Transverse colon (tissue), 4 donors: Measurements from ENCODE around the gene SNX33. TPM values are rescaled to one million over a fixed set of nuclear protein-coding genes. Genes with fewer than 3 reads are reported as not detected.
A peak's percentile ranks its signal among the peaks of the same experiment; 100 is the strongest.
"Not testable (repeated sequence)": the region's sequence is repeated elsewhere in the genome, so short reads cannot be mapped to it uniquely, and the experiment has no call there.

Experiments used
- DNase-seq: peaks from one replicate; pipeline ENCODE4 v3.0.0-alpha.2; 2019
- H3K27ac ChIP-seq, 4 donors: fragments of 200-600 bp; sonication (generic); 2 replicates each; pipeline ENCODE4 v1.5.1; 2016 to 2018; ENCODE audit warnings: inconsistent platforms in 4 of 4
- H3K27me3 ChIP-seq: fragments of 200-600 bp; sonication (generic); 2 replicates; pipeline ENCODE4 v1.5.1; 2017; ENCODE audit warnings: inconsistent platforms
- H3K36me3 ChIP-seq, 4 donors: fragments of 200-600 bp; sonication (generic); 2 replicates each; pipeline ENCODE4 v1.5.1; 2017 to 2019; ENCODE audit warnings: inconsistent platforms in 4 of 4
- H3K4me1 ChIP-seq, 4 donors: fragments of 200-600 bp; sonication (generic); 2 replicates each; pipeline ENCODE4 v1.5.1; 2017 to 2020; ENCODE audit warnings: inconsistent platforms in 4 of 4
- H3K4me3 ChIP-seq, 4 donors: fragments of 200-600 bp; sonication (generic); 1 replicate in 1 of 4; 2 replicates in 3 of 4; pipeline versions ENCODE4 v1.5.1 to v1.6.1; 2017 to 2019; ENCODE audit warnings: inconsistent platforms in 4 of 4
- H3K9me3 ChIP-seq, 2 donors: fragments of 200-600 bp; sonication (generic); 2 replicates each; pipeline ENCODE4 v1.5.1; 2017 to 2019; ENCODE audit warnings: inconsistent platforms in 2 of 2
- EP300 ChIP-seq: sonication (generic); formaldehyde crosslinking; IDR thresholded peaks from one replicate; pipeline ENCODE4 v1.6.1; 2017; ENCODE audit warnings: antibody characterized with exemption, low read depth
- POLR2A ChIP-seq: fragments of 450-650 bp; IDR thresholded peaks from one replicate; pipeline ENCODE4 v1.6.1; 2016; ENCODE audit warnings: antibody characterized with exemption, mild to moderate bottlenecking, moderate library complexity
- POLR2AphosphoS5 ChIP-seq, 3 donors: sonication (generic); formaldehyde crosslinking; IDR thresholded peaks; one replicate each; pipeline ENCODE4 v1.6.1; 2016; ENCODE audit warnings: antibody characterized with exemption in 3 of 3
- WGBS, 2 donors: methylation state at CpG; one replicate each; pipeline ENCODE4 v1.1.5; 2018; ENCODE audit warnings: low coverage in 1 of 2; 5-methylcytosine and 5-hydroxymethylcytosine counted together
- in situ Hi-C, 4 donors: fragments of 200-750 bp; cut with MboI; loops; one replicate each; pipeline versions ENCODE4 v1.15.0 to v1.15.1; 2017; ENCODE audit warnings: low sequenced_read_pairs in 3 of 4, low pct_ligation_motif_present in 1 of 4, low pct_unique_long_range_greater_than_20kb in 1 of 4
- intact Hi-C: fragments of 100-400 bp; cut with DNase I; formaldehyde crosslinking; loops from one replicate; pipeline ENCODE4 v1.15.1; 2023; ENCODE audit warnings: low total_unique reads
- total RNA-seq, 4 donors: library from RNA; depleted of rRNA; stranded (reverse); fragments of >200 nt; gene quantifications; one replicate each; pipeline ENCODE4 v1.1.0, GENCODE V29; 2016
- TF ChIP-seq, protein P1 (sequence below), 5 experiments: fragments of 200-600 bp in 3 of 5; fragments of 450-650 bp in 2 of 5; sonication (generic) in 3 of 5; IDR thresholded peaks; 1 replicate in 2 of 5; 2 replicates in 3 of 5; pipeline ENCODE4 v1.5.1; 2016 to 2017; ENCODE audit warnings: antibody characterized with exemption in 5 of 5, inconsistent platforms in 3 of 5, mild to moderate bottlenecking in 2 of 5, moderate library complexity in 1 of 5

SNX33 gene
- total RNA-seq, 4 donors from 2014 or later, result 26.5 to 52.0 (median 36.5) TPM

DNA sequence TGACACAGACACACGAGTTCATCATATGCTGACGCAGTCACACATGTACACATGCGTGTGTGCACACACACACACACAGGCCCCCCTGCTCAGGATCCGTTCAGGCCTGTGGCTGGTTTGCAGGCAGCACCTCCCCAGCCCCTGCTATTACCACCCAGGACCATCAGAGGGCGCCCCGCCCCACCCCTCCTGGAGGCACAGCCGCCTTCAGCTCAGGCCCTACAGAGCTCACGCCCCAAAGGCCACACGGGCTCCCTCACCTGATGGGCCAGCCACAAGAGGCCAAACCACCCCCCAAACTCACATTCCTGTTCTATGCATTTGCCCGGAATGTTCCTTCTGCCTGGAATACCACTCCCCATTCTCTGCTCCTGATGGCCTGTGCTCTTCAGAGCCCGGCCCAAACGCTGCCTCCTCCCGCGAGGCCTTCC is 38.5 kb downstream of the SNX33 start:
- H3K4me3 ChIP-seq, H3K27ac ChIP-seq, H3K36me3 ChIP-seq, H3K27me3 ChIP-seq, H3K9me3 ChIP-seq: not testable (repeated sequence)
- 21% methylated on average over 12 of the region's 14 CpGs; no CpG with 5 or more reads in 1 of the 2 donors for WGBS, 2 donors
- DNase-seq, result peak; percentile 87
- intact Hi-C loops, result loop anchor here (2.0 kb wide), 1 partner anchor 47 kb away; no protein-coding TSS in a partner anchor
- in situ Hi-C loops, result loop anchor here in 1 of 4 donors (10.0 kb wide), 1 partner anchor 119 kb away; no protein-coding TSS in a partner anchor
- H3K4me1 ChIP-seq, result peaks cover 0 to 10% (median 4%) of the 10 kb centered on the region in 4 donors
- TF ChIP-seq, protein P1, sequence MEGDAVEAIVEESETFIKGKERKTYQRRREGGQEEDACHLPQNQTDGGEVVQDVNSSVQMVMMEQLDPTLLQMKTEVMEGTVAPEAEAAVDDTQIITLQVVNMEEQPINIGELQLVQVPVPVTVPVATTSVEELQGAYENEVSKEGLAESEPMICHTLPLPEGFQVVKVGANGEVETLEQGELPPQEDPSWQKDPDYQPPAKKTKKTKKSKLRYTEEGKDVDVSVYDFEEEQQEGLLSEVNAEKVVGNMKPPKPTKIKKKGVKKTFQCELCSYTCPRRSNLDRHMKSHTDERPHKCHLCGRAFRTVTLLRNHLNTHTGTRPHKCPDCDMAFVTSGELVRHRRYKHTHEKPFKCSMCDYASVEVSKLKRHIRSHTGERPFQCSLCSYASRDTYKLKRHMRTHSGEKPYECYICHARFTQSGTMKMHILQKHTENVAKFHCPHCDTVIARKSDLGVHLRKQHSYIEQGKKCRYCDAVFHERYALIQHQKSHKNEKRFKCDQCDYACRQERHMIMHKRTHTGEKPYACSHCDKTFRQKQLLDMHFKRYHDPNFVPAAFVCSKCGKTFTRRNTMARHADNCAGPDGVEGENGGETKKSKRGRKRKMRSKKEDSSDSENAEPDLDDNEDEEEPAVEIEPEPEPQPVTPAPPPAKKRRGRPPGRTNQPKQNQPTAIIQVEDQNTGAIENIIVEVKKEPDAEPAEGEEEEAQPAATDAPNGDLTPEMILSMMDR (IDR thresholded peaks at IDR 0.05), result peak; percentile 67 to 92 (median 83)

DNA sequence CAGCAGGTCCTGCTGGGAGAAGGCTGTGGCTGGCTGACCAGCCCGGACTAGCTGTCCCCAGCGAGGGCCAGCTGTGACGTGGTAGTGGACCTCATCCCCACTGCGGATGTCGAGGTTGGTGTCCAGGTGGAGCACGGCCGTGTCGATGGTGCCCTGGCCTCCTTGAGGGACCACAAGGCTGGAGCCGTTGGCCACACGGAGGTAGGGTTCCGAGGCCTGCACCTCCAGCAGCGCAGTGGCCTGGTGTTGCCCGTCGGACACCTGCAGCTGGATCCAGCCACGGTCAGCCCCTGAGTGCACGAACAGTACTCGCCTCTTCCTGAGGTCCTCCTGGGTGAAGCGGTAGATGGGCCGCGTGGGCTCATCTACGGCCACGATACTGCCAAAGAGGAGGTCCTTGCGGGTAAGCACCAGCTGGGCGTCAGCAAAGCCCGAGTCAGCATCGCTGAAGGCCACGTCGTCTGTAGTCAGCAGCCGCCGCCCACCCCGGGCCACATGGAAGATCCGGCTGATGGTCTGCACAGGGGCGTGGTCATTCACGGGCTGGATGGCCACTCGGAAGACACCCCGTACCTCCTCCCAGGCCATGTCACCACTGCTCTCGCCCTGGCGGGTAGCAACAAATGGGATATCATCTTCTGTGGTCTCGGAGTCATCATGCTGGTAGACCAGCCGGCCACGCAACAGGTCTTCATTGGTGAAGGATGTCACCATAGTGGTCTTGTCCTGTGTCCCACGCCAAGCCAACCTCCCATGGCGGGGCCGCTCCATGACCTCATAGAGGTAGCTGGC is 40.0 kb downstream of the SNX33 start:
- 87% methylated on average over 39 of the region's 44 CpGs; no CpG with 5 or more reads in 1 of the 2 donors for WGBS, 2 donors
- Histone ChIP-seq H3K36me3 (no peaks in the 10 kb centered on the region), H3K4me1 (peaks cover 0 to 10% (median 4%) of the 10 kb centered on the region in 4 donors), H3K27ac (peak overlapping the region in 1 of 4 donors; percentile 19), H3K9me3 (no peaks in the 10 kb centered on the region), H3K27me3 (no peaks in the 10 kb centered on the region), H3K4me3 (no peak overlapping the region)
- intact Hi-C loops (loop anchor here (2.0 kb wide), 1 partner anchor 45 kb away; no protein-coding TSS in a partner anchor), in situ Hi-C loops (loop anchor here in 1 of 4 donors (10.0 kb wide), 1 partner anchor 117 kb away; no protein-coding TSS in a partner anchor)
- no peak for TF ChIP-seq EP300
- DNase-seq, result no peak

DNA sequence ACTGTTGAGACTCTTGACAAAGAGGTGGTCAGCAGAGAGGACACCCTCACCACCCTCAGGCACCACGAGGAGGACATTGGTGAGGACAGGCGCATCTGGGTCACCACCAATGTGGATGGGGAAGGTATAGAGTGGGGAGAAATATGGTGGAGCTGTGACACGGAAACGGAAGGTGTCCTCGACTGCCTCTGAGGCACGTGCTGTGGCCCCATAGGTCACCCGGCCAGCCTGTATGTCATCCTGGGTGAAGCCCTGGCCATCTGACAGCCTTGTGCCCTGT is 40.5 kb downstream of the SNX33 start:
- Histone ChIP-seq H3K27me3 (no peaks in the 10 kb centered on the region), H3K27ac (no peak overlapping the region), H3K36me3 (no peaks in the 10 kb centered on the region), H3K4me1 (peaks cover 1 to 10% (median 5%) of the 10 kb centered on the region in 4 donors), H3K9me3 (no peaks in the 10 kb centered on the region), H3K4me3 (no peak overlapping the region)
- 93% methylated on average over 7 of the region's 7 CpGs; no CpG with 5 or more reads in 1 of the 2 donors for WGBS, 2 donors
- DNase-seq, result no peak
- intact Hi-C loops, result no loop called here
- TF ChIP-seq POLR2AphosphoS5 (IDR thresholded peaks at IDR 0.05), result no peak
- TF ChIP-seq, protein P1 (IDR thresholded peaks at IDR 0.05), result no peak
- no peak for TF ChIP-seq EP300
- no peak for TF ChIP-seq POLR2A
- in situ Hi-C loops, result loop anchor here in 1 of 4 donors (10.0 kb wide), 1 partner anchor 117 kb away; no protein-coding TSS in a partner anchor

DNA sequence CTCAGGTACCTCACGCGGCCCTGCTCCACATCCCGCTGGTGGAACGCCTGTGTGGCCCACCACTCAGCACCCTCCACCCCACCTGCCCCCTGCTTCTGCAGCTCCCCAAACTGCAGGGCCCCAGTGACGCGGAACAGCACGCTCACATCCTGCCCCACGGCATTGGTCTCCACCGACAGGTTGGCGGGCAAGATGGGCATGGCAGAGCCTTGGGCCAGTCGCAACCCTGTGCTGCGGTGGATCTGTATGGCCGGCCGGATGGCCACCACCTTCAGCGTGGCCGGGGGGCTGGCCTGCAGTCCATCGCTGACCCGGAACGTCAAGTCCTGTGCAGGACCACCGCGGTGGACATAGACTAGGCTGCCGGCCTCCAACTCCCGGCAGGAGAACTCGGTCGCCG is 41.1 kb downstream of the SNX33 start:
- no peaks in the 10 kb centered on the region for H3K36me3 ChIP-seq
- intact Hi-C loops (no loop called here), in situ Hi-C loops (loop anchor here in 1 of 4 donors (10.0 kb wide), 1 partner anchor 116 kb away; no protein-coding TSS in a partner anchor)
- H3K9me3 ChIP-seq, result no peaks in the 10 kb centered on the region
- TF ChIP-seq, protein P1 (IDR thresholded peaks at IDR 0.05), result no peak
- TF ChIP-seq EP300, result no peak
- TF ChIP-seq POLR2A, result no peak
- TF ChIP-seq POLR2AphosphoS5 (IDR thresholded peaks at IDR 0.05), result no peak
- H3K4me3 ChIP-seq, result no peak overlapping the region
- 97% methylated on average over 15 of the region's 26 CpGs; no CpG with 5 or more reads in 1 of the 2 donors for WGBS, 2 donors
- peaks cover 7 to 13% (median 7%) of the 10 kb centered on the region in 4 donors for H3K4me1 ChIP-seq
- H3K27me3 ChIP-seq, result no peaks in the 10 kb centered on the region
- H3K27ac ChIP-seq, result no peak overlapping the region
- no peak for DNase-seq

DNA sequence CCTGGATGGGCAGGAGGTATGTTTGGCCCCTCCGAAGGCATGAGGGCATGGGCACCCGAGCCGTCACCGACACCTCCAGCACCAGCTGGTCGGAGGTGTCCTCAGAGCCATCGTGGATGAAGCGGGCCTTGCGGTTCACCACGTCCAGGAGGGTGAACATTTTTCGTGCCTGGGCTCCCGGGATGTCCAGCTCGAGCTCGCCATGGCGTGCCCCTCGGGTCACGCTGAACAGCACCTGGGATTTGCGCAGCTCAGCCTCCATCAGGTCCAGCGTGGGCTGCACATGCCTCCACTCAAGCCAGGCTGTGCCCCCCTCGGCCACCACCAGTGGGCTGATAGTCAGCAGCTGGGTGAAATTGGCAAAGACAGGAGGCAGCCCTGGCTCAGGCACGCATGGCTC is 41.7 kb downstream of the SNX33 start:
- H3K27me3 ChIP-seq, H3K4me3 ChIP-seq, H3K27ac ChIP-seq, H3K9me3 ChIP-seq, DNase-seq, intact Hi-C loops, H3K36me3 ChIP-seq: not testable (repeated sequence)
- peaks cover 11 to 15% (median 12%) of the 10 kb centered on the region in 4 donors for H3K4me1 ChIP-seq
- 80 to 95% methylated on average over 4 to 11 of the region's 20 CpGs for WGBS, 2 donors
- in situ Hi-C loops, result loop anchor here in 1 of 4 donors (10.0 kb wide), 1 partner anchor 115 kb away; no protein-coding TSS in a partner anchor

DNA sequence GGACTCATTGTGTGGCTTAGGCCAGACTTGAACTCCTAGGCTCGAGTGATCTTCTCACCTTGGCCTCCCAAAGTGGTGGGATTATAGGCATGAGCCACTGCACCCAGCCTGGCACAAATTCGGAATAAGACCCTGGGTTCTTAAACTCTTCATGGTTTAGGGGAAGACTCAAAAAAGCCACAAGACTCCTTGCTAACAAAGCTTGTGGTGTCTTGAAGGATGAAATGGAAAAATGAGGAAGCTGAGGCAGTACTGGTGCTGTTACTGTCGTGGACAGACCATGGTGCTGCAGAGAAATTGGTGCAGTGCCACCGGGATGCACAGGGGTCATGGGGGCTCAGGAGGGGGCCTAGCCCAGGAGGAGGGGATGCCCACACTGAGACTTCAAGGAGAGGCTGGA is 44.6 kb downstream of the SNX33 start:
- H3K27ac ChIP-seq, H3K36me3 ChIP-seq, intact Hi-C loops, in situ Hi-C loops, H3K4me3 ChIP-seq, H3K9me3 ChIP-seq, DNase-seq, H3K27me3 ChIP-seq: not testable (repeated sequence)
- 69 to 71% methylated on average over 3 to 4 of the region's 4 CpGs for WGBS, 2 donors
- peaks cover 24 to 39% (median 36%) of the 10 kb centered on the region in 4 donors for H3K4me1 ChIP-seq

DNA sequence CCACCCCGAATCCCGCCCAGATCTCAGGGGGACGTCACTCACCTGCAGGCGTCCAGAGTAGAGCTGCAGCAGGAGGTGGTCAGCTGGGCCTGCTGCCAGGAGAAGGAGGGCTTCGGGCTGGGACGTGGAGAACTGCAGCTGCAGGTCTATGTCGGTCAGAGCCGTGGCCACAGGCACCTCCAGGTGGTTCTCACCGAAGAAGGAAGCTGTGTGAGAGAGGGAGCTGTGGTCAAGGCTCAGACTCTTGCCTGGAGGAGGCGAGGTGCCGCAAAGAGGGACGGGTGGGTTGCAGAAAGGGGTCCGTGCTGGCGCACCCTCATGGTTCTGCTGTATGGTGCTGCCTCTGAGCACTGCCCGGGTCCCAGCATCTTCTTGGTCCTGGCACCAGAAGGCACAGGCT is 45.3 kb downstream of the SNX33 start:
- H3K36me3 ChIP-seq, H3K4me3 ChIP-seq, in situ Hi-C loops, H3K9me3 ChIP-seq, intact Hi-C loops, H3K27me3 ChIP-seq, DNase-seq: not testable (repeated sequence)
- 69% methylated on average over 11 of the region's 15 CpGs; no CpG with 5 or more reads in 1 of the 2 donors for WGBS, 2 donors
- H3K4me1 ChIP-seq, result peaks cover 26 to 43% (median 39%) of the 10 kb centered on the region in 4 donors
- peak overlapping the region; percentile 84 to 94 (median 88) for H3K27ac ChIP-seq
